ENCODE results near the gene GRID2.

GRCh38 chr4:92654084-92654483, 350.3 kb downstream of the GRID2 start:
- TF ChIP-seq SIN3A (IDR thresholded peaks at IDR 0.05; ENCODE audit: borderline replicate concordance, low read depth, low read length) (no peak), CTCF (IDR thresholded peaks at IDR 0.05) (no peak), YY1 (IDR thresholded peaks at IDR 0.05; ENCODE audit: low read depth) (no peak), JUND (IDR thresholded peaks at IDR 0.05) (no peak), GABPA (IDR thresholded peaks at IDR 0.05; ENCODE audit: low read depth) (no peak), RAD21 (IDR thresholded peaks at IDR 0.05; ENCODE audit: low read length) (no peak), EP300 (IDR thresholded peaks at IDR 0.05; ENCODE audit: borderline replicate concordance in 1 of 2, low read depth in 1 of 2, low read length in 1 of 2) (no peak), EZH2phosphoT487 (IDR thresholded peaks at IDR 0.05; ENCODE audit: borderline replicate concordance, low read depth) (no peak)
- TF ChIP-seq, protein P1, sequence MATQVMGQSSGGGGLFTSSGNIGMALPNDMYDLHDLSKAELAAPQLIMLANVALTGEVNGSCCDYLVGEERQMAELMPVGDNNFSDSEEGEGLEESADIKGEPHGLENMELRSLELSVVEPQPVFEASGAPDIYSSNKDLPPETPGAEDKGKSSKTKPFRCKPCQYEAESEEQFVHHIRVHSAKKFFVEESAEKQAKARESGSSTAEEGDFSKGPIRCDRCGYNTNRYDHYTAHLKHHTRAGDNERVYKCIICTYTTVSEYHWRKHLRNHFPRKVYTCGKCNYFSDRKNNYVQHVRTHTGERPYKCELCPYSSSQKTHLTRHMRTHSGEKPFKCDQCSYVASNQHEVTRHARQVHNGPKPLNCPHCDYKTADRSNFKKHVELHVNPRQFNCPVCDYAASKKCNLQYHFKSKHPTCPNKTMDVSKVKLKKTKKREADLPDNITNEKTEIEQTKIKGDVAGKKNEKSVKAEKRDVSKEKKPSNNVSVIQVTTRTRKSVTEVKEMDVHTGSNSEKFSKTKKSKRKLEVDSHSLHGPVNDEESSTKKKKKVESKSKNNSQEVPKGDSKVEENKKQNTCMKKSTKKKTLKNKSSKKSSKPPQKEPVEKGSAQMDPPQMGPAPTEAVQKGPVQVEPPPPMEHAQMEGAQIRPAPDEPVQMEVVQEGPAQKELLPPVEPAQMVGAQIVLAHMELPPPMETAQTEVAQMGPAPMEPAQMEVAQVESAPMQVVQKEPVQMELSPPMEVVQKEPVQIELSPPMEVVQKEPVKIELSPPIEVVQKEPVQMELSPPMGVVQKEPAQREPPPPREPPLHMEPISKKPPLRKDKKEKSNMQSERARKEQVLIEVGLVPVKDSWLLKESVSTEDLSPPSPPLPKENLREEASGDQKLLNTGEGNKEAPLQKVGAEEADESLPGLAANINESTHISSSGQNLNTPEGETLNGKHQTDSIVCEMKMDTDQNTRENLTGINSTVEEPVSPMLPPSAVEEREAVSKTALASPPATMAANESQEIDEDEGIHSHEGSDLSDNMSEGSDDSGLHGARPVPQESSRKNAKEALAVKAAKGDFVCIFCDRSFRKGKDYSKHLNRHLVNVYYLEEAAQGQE (IDR thresholded peaks at IDR 0.05; ENCODE audit: low read depth, low read length) = no peak
- TF ChIP-seq, protein P2, sequence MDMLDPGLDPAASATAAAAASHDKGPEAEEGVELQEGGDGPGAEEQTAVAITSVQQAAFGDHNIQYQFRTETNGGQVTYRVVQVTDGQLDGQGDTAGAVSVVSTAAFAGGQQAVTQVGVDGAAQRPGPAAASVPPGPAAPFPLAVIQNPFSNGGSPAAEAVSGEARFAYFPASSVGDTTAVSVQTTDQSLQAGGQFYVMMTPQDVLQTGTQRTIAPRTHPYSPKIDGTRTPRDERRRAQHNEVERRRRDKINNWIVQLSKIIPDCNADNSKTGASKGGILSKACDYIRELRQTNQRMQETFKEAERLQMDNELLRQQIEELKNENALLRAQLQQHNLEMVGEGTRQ (IDR thresholded peaks at IDR 0.05; ENCODE audit: borderline replicate concordance, low read depth, low read length) = no peak

All from SK-N-SH (cell line).